ENCODE measurements around the gene CDKAL1. TPM values are rescaled to one million over a fixed set of nuclear protein-coding genes. Genes with fewer than 3 reads are reported as not detected.
"Not testable (repeated sequence)": the region's sequence is repeated elsewhere in the genome, so short reads cannot be mapped to it uniquely, and the experiment has no call there.

The CDKAL1 gene
- total RNA-seq, 1 donor from 2014 or later, result 9.1 TPM

DNA sequence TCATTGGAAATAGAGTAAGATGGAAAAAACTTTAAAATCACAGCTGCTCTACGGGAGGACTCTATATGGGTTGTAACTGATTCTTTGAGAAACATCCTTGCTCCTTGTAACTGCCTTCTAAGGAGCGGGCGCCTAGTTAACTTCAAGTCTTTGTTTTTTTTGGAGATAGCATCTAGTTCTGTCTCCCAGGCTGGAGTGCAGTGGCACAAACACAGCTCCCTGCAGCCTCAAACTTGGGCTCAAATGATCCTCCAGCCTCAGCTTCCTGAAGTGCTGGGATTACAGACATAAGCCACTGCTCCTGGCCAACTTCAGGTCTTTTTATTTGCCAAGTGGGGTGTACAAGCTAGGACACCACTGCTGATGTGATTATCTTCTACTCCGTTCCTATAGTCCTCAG lies 552.9 kb downstream of the CDKAL1 start:
- H3K36me3 ChIP-seq, result no peaks in the 10 kb centered on the region
- H3K27me3 ChIP-seq (ENCODE audit: low read depth), result no peaks in the 10 kb centered on the region
- no peaks in the 10 kb centered on the region for H3K4me1 ChIP-seq
- intact Hi-C loops (cut with micrococcal nuclease), result no loop called here
- H3K9me3 ChIP-seq (replicated peaks), result no peaks in the 10 kb centered on the region
- H3K4me3 ChIP-seq, result no peak overlapping the region
- TF ChIP-seq CTCF (IDR thresholded peaks at IDR 0.05; ENCODE audit: borderline replicate concordance), result no peak
- no peak overlapping the region for H3K27ac ChIP-seq (replicated peaks)
- no peak for DNase-seq

- Histone ChIP-seq H3K27ac (replicated peaks) (no peak overlapping the region), H3K4me3 (no peak overlapping the region), H3K27me3 (ENCODE audit: low read depth) (no peaks in the 10 kb centered on the region), H3K4me1 (no peaks in the 10 kb centered on the region), H3K36me3 (no peaks in the 10 kb centered on the region), H3K9me3 (replicated peaks) (no peaks in the 10 kb centered on the region)
- intact Hi-C loops (cut with micrococcal nuclease), result no loop called here
- no peak for DNase-seq
- no peak for TF ChIP-seq CTCF (IDR thresholded peaks at IDR 0.05; ENCODE audit: borderline replicate concordance)
Observed at GRCh38 chr6:21091411-21091810, 557.2 kb downstream of the CDKAL1 start.

DNA sequence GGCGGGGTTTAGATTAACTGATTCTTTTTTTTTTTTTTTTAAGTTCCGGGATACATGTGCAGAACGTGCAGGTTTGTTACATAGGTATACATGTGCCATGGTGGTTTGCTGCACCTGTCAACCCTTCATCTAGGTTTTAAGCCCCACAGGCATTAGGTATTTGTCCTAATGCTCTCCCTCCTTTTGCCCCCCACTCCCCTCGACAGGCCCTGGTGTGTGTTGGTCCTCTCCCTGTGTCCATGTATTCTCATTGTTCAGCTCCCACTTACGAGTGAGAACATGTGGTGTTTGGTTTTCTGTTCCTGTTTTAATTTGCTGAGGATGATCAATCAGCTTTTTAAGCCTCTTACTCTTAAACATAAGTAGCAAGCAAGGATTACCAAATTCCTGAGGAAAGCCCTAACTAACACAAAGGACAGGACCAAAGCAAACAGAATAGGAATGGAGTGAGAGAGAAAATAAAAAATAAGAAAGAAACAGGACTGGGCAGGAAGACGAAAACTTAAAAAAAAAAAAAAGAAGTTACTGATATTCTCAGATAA lies 558.0 kb downstream of the CDKAL1 start:
- H3K4me3 ChIP-seq; DNase-seq; H3K36me3 ChIP-seq; H3K27ac ChIP-seq (replicated peaks); H3K9me3 ChIP-seq (replicated peaks); H3K27me3 ChIP-seq (ENCODE audit: low read depth); H3K4me1 ChIP-seq; intact Hi-C loops (cut with micrococcal nuclease): not testable (repeated sequence)

DNA sequence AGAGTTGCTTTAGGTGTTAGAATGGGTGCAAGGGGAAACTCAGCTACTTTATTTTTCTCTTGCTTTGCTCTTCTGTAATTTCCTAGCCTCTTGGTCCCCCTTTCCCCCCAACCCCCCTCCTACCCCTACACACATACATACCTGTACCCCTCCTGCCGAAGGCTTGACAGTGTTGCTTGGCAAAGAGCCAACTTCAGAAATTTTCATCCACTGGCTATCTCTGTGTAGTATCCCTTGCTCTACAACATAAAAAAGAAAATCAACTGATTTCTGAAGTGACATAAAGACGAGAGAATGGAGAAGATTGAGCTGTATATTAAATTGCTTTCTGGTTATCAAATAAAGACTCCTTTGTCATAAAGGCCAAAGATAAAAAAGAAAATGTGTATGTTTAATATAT lies 561.2 kb downstream of the CDKAL1 start:
- TF ChIP-seq CTCF (IDR thresholded peaks at IDR 0.05; ENCODE audit: borderline replicate concordance), result no peak
- Histone ChIP-seq H3K4me1 (peaks cover 14% of the 10 kb centered on the region), H3K27me3 (ENCODE audit: low read depth) (no peaks in the 10 kb centered on the region), H3K27ac (replicated peaks) (no peak overlapping the region), H3K4me3 (no peak overlapping the region), H3K36me3 (no peaks in the 10 kb centered on the region), H3K9me3 (replicated peaks) (no peaks in the 10 kb centered on the region)
- intact Hi-C loops (cut with micrococcal nuclease), result no loop called here
- DNase-seq, result no peak

GRCh38 chr6:21098134-21098533 lies 563.9 kb downstream of the CDKAL1 start:
- no peak overlapping the region for H3K4me3 ChIP-seq
- H3K27me3 ChIP-seq (ENCODE audit: low read depth), result no peaks in the 10 kb centered on the region
- H3K36me3 ChIP-seq, result no peaks in the 10 kb centered on the region
- no peak for DNase-seq
- no peaks in the 10 kb centered on the region for H3K9me3 ChIP-seq (replicated peaks)
- TF ChIP-seq CTCF (IDR thresholded peaks at IDR 0.05; ENCODE audit: borderline replicate concordance), result no peak
- H3K4me1 ChIP-seq, result peaks cover 15% of the 10 kb centered on the region
- intact Hi-C loops (cut with micrococcal nuclease), result no loop called here
- H3K27ac ChIP-seq (replicated peaks), result no peak overlapping the region

- no peak for TF ChIP-seq CTCF (IDR thresholded peaks at IDR 0.05; ENCODE audit: borderline replicate concordance)
- Histone ChIP-seq H3K27ac (replicated peaks) (no peak overlapping the region), H3K36me3 (no peaks in the 10 kb centered on the region), H3K4me1 (peaks cover 19% of the 10 kb centered on the region), H3K27me3 (ENCODE audit: low read depth) (no peaks in the 10 kb centered on the region), H3K4me3 (no peak overlapping the region), H3K9me3 (replicated peaks) (no peaks in the 10 kb centered on the region)
- intact Hi-C loops (cut with micrococcal nuclease), result no loop called here
- DNase-seq, result no peak
Observed at GRCh38 chr6:21098744-21099143, 564.5 kb downstream of the CDKAL1 start.
